ENCODE results near the gene IKBKG.
"Not testable (repeated sequence)": the region's sequence is repeated elsewhere in the genome, so short reads cannot be mapped to it uniquely, and the experiment has no call there.

Gene IKBKG

GRCh38 chrX:154605566-154605965, 58.1 kb downstream of the IKBKG start:
- no peak for DNase-seq (ENCODE audit: low read depth)
- H3K4me3 ChIP-seq (ENCODE audit: low read depth, low read length), result no peak overlapping the region
- TF ChIP-seq CTCF (IDR thresholded peaks at IDR 0.05; ENCODE audit: insufficient read depth, low read depth, low read length, missing control alignments), result no peak

GRCh38 chrX:154607370-154607769, 60.0 kb downstream of the IKBKG start:
- H3K4me3 ChIP-seq (ENCODE audit: low read depth, low read length), result no peak overlapping the region
- DNase-seq (ENCODE audit: low read depth), result no peak
- TF ChIP-seq CTCF (IDR thresholded peaks at IDR 0.05; ENCODE audit: insufficient read depth, low read depth, low read length, missing control alignments), result no peak

- H3K4me3 ChIP-seq (ENCODE audit: low read depth, low read length); DNase-seq (ENCODE audit: low read depth): not testable (repeated sequence)
Measured at GRCh38 chrX:154607976-154608375, 60.6 kb downstream of the IKBKG start.

GRCh38 chrX:154608823-154609222, 61.4 kb downstream of the IKBKG start:
- not testable (repeated sequence) for DNase-seq (ENCODE audit: low read depth); H3K4me3 ChIP-seq (ENCODE audit: low read depth, low read length)

GRCh38 chrX:154611146-154611545, 63.7 kb downstream of the IKBKG start:
- DNase-seq (ENCODE audit: low read depth); H3K4me3 ChIP-seq (ENCODE audit: low read depth, low read length): not testable (repeated sequence)

- H3K4me3 ChIP-seq (ENCODE audit: low read depth, low read length); DNase-seq (ENCODE audit: low read depth): not testable (repeated sequence)
Measured at GRCh38 chrX:154613586-154613985, 66.2 kb downstream of the IKBKG start.
